ENCODE data around the gene NPAS3. TPM values are rescaled to one million over a fixed set of nuclear protein-coding genes. Genes with fewer than 3 reads are reported as not detected.

Gene NPAS3
- total and polyA plus RNA-seq, 2 of the 8 experiments (the other 6 are each of a cell fraction or from before 2014, with no cell fraction given) = 0.11 to 0.60 TPM

- Histone ChIP-seq H3K9me3 (ENCODE audit: insufficient read depth in 2 of 2, low read depth in 1 of 2, low read length in 1 of 2) (no peaks in the 10 kb centered on the region), H4K8ac (ENCODE audit: extremely low read depth, insufficient read depth, low read length) (no peak overlapping the region), H3K4me1 (replicated peaks in 1 of 4; ENCODE audit: control insufficient read depth in 3 of 4, insufficient read depth in 4 of 4, low read length in 3 of 4) (no peaks in the 10 kb centered on the region), H2BK12ac (ENCODE audit: low read depth, low read length) (no peak overlapping the region), H2BK120ac (replicated peaks; ENCODE audit: low read depth, low read length) (no peak overlapping the region), H3K56ac (replicated peaks; ENCODE audit: insufficient read length, low read depth, low read length) (no peak overlapping the region), H3K79me2 (ENCODE audit: control insufficient read depth in 1 of 2, insufficient read depth in 2 of 2, low read length in 2 of 2) (no peaks in the 10 kb centered on the region), H3K23ac (ENCODE audit: insufficient read length) (no peak overlapping the region), H3K23me2 (ENCODE audit: low read depth, low read length) (no peaks in the 10 kb centered on the region), H4K5ac (ENCODE audit: insufficient read length, low read depth, low read length) (no peak overlapping the region), H2AK5ac (ENCODE audit: low read depth, low read length) (no peak overlapping the region), H3K4ac (replicated peaks; ENCODE audit: insufficient read length, low read depth, low read length) (no peak overlapping the region), H3K27ac (ENCODE audit: low read depth, low read length) (no peak overlapping the region), H3K27me3 (replicated peaks in 1 of 4; ENCODE audit: control insufficient read depth in 3 of 4, extremely low read depth in 1 of 4, insufficient read depth in 3 of 4, low read length in 3 of 4) (no peaks in the 10 kb centered on the region), H2BK15ac (ENCODE audit: low read length) (no peak overlapping the region), H3K4me2 (ENCODE audit: insufficient read depth in 1 of 2, low read depth in 2 of 2, low read length in 2 of 2) (no peak overlapping the region), H3K9ac (replicated peaks in 1 of 4; ENCODE audit: extremely low read depth in 1 of 4, low read depth in 3 of 4, low read length in 3 of 4) (no peak overlapping the region), H3K18ac (ENCODE audit: extremely low read depth, low read length) (no peak overlapping the region), H4K20me1 (replicated peaks in 1 of 2; ENCODE audit: control insufficient read depth in 1 of 2, insufficient read depth in 2 of 2, low read length in 2 of 2) (no peaks in the 10 kb centered on the region), H2BK20ac (ENCODE audit: low read length) (no peak overlapping the region), H4K91ac (replicated peaks; ENCODE audit: insufficient read length, low read length) (no peak overlapping the region), H3K14ac (ENCODE audit: insufficient read length) (no peak overlapping the region), H2AFZ (ENCODE audit: low read length) (no peak overlapping the region), H3K4me3 (ENCODE audit: extremely low read depth in 1 of 4, insufficient read depth in 2 of 4, low read depth in 3 of 4, low read length in 4 of 4) (no peak overlapping the region), H2BK5ac (ENCODE audit: low read depth, low read length) (no peak overlapping the region), H3K79me1 (ENCODE audit: low read depth, low read length) (no peaks in the 10 kb centered on the region), H3K36me3 (ENCODE audit: control insufficient read depth in 2 of 4, insufficient read depth in 4 of 4, low read length in 3 of 4) (no peaks in the 10 kb centered on the region)
- ChIA-PET POLR2A (ENCODE audit: partially characterized antibody) (no interaction called here), CTCF (ENCODE audit: partially characterized antibody) (no interaction called here)
- DNase-seq (ENCODE audit: low read depth in 1 of 2, low spot score in 2 of 2) = no peak
- 91% methylated on average over 3 of the region's 3 CpGs; no CpG with 5 or more reads in 1 of the 2 experiments for WGBS, 2 experiments (ENCODE audit: extremely low coverage in 1 of 2, insufficient coverage in 1 of 2, insufficient read length in 1 of 2, insufficient replicate concordance in 2 of 2, low coverage in 1 of 2, low lambda C conversion rate in 2 of 2, missing lambda C conversion rate in 1 of 2)
- TF ChIP-seq ZNF274 (IDR thresholded peaks at IDR 0.05; ENCODE audit: borderline replicate concordance, extremely low read depth, low read length) = no peak
- no peak for TF ChIP-seq NANOG (IDR thresholded peaks at IDR 0.05; ENCODE audit: insufficient read depth, low read depth, low read length, poor library complexity, severe bottlenecking)
- no peak for TF ChIP-seq CTBP2 (IDR thresholded peaks at IDR 0.05; ENCODE audit: borderline replicate concordance, insufficient read depth, insufficient read length, low read length)
- TF ChIP-seq SIX5 (IDR thresholded peaks at IDR 0.05; ENCODE audit: low read depth, low read length) = no peak
- no peak for TF ChIP-seq POU5F1 (IDR thresholded peaks at IDR 0.05; ENCODE audit: low read depth, low read length)
- TF ChIP-seq, protein P1, sequence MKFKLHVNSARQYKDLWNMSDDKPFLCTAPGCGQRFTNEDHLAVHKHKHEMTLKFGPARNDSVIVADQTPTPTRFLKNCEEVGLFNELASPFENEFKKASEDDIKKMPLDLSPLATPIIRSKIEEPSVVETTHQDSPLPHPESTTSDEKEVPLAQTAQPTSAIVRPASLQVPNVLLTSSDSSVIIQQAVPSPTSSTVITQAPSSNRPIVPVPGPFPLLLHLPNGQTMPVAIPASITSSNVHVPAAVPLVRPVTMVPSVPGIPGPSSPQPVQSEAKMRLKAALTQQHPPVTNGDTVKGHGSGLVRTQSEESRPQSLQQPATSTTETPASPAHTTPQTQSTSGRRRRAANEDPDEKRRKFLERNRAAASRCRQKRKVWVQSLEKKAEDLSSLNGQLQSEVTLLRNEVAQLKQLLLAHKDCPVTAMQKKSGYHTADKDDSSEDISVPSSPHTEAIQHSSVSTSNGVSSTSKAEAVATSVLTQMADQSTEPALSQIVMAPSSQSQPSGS (IDR thresholded peaks at IDR 0.05; ENCODE audit: low read length) = no peak
- no peak for TF ChIP-seq TCF12 (IDR thresholded peaks at IDR 0.05; ENCODE audit: low read depth, low read length)
- no peak for TF ChIP-seq SRF (IDR thresholded peaks at IDR 0.05; ENCODE audit: low read depth, low read length)
- no peak for TF ChIP-seq BACH1 (IDR thresholded peaks at IDR 0.05; ENCODE audit: low read length)
- TF ChIP-seq JUN (IDR thresholded peaks at IDR 0.05; ENCODE audit: low read depth, low read length) = no peak
- TF ChIP-seq POLR2A (IDR thresholded peaks at IDR 0.05; ENCODE audit: control extremely low read depth in 1 of 2, low read depth in 2 of 2, low read length in 2 of 2) = no peak
- no peak for FAIRE-seq
Measured at GRCh38 chr14:33393895-33394368, 455.3 kb downstream of the NPAS3 start.

Data from H1 (cell line).